OCI-LY7 (cell line): ENCODE measurements around the gene FRG1.
"Not testable (repeated sequence)": the region's sequence is repeated elsewhere in the genome, so short reads cannot be mapped to it uniquely, and the experiment has no call there.

Experiments used
- EZH2phosphoT487 ChIP-seq: fragments of 200-600 bp; sonication (generic); IDR thresholded peaks from 2 replicates; pipeline ENCODE4 v1.6.1; 2018; ENCODE audit warnings: low read depth, borderline replicate concordance, mild to moderate bottlenecking, mixed run types, antibody characterized with exemption, low read length, moderate library complexity, mixed read lengths
- TF ChIP-seq, protein P1 (sequence below): fragments of 200-600 bp; sonication (generic); conservative IDR thresholded peaks from 2 replicates; pipeline ENCODE4 v1.5.1; 2014; ENCODE audit warnings: mild to moderate bottlenecking, antibody characterized with exemption, low read length, moderate library complexity, mixed read lengths

DNA sequence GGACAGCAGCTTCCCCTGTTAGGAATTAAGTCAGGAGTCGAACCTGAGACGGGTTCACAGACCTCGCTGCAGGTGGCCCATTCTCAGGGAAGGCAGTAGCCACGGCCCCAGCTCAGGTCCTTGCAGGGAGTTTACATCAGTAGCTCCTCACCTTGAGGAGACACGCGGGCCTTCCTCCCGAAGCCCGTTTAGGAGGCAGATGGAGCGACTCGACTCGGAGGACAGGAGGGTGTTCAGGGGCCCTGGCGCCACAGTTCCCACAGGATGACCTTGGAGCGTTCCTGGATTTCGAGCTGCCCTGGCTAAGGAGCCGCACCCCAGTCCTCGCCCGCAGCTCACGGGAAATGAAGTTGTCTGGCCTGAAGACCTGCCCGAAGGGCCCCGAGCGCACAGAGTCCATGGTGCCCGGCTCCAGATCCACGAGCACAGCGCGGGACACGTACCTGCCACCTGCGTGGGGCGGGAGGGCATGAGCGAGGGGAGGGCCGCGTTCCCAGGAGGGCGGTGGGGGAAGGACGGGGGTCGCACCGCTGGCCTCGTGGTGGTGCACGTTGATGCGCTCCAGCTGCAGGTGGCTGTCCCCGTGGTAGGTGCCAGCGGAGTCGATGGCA lies 43.3 kb downstream of the FRG1 start:
- TF ChIP-seq, protein P1, sequence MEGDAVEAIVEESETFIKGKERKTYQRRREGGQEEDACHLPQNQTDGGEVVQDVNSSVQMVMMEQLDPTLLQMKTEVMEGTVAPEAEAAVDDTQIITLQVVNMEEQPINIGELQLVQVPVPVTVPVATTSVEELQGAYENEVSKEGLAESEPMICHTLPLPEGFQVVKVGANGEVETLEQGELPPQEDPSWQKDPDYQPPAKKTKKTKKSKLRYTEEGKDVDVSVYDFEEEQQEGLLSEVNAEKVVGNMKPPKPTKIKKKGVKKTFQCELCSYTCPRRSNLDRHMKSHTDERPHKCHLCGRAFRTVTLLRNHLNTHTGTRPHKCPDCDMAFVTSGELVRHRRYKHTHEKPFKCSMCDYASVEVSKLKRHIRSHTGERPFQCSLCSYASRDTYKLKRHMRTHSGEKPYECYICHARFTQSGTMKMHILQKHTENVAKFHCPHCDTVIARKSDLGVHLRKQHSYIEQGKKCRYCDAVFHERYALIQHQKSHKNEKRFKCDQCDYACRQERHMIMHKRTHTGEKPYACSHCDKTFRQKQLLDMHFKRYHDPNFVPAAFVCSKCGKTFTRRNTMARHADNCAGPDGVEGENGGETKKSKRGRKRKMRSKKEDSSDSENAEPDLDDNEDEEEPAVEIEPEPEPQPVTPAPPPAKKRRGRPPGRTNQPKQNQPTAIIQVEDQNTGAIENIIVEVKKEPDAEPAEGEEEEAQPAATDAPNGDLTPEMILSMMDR, result not testable (repeated sequence)
- TF ChIP-seq EZH2phosphoT487, result not testable (repeated sequence)
